Stimulated activated CD8-positive, alpha-beta memory T cell treated with anti-CD3 and anti-CD28 coated beads, Interleukin-7, amount 100 ng/mL, for 48 hours (primary cell): ENCODE results near the gene HNRNPR.
"Not testable (repeated sequence)": the region's sequence is repeated elsewhere in the genome, so short reads cannot be mapped to it uniquely, and the experiment has no call there.

Experiments
- DNase-seq, 2 donors: peaks; one replicate each; pipeline ENCODE4 v3.0.0-alpha.2; 2020; ENCODE audit warnings: low read depth in 1 of 2; ENCODE audit errors: extremely low read depth in 1 of 2

HNRNPR gene

DNA sequence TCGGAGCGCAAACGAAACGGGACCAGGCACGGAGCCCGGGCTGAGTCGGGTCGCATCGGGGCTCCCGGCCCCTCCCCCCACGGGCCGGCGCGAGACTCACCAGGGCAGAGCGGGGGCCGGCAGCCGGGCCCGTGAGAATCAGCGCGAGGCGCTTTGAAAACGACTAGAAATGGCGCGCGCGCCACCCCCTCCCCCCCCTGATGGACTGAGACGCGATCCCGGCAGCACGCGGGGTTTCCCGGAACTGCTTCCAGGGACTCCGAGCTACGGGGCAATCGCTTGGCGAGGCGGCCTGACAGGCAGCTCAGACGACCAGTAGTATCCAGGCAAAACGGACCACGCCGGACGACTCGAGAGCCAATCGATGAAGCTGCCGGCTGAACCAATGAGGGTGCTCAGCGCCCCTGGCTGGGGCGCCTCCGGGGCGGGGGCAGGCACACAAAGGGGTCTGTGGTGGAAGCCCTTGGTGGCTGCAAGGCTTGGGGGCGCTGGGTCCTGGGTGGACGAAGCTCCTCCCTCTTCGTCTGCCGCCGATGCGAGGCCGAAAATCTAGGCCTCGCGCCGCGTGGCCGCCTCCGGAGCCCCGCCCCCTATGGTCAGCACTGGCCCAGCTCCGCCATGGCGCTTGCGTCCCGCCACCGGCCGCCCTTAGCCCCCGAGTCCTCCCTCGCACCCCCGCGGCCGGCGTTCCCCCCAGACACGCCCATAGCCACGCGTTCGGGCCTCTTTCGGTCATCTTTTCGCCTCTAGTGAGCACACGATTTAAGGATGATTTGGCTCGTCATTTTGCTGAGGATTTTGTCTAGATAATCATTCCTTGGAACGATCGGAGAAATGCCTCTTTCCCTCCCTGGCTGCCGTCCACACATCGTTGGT lies at the start of gene HNRNPR:
HNRNPR (minus strand) TSS at position 174 of the 876 bp plus-strand sequence. CDS start 3,276 bp downstream, outside the sequence.
- peak; percentile 99 for DNase-seq

DNA sequence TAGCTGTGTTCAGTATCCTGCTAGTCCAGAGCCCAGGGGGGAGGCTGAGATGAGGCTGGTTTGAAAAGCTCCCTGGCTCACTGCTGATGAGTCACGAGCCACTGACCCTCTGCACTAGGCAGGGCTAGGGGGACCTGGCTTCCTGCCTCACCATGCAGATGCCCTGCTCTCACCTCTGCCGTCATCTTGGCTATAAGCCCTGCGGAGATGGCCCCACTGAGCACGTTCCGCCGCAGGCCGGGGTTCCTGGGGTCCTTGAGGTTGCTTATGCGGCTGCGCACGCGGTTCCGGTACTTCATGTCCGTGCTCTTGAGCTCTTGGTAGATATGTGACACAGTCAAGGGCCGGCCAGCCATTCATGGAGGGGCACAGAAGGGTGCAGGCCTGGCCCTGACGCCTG lies 49.6 kb upstream of the HNRNPR start:
- DNase-seq: no peak

DNA sequence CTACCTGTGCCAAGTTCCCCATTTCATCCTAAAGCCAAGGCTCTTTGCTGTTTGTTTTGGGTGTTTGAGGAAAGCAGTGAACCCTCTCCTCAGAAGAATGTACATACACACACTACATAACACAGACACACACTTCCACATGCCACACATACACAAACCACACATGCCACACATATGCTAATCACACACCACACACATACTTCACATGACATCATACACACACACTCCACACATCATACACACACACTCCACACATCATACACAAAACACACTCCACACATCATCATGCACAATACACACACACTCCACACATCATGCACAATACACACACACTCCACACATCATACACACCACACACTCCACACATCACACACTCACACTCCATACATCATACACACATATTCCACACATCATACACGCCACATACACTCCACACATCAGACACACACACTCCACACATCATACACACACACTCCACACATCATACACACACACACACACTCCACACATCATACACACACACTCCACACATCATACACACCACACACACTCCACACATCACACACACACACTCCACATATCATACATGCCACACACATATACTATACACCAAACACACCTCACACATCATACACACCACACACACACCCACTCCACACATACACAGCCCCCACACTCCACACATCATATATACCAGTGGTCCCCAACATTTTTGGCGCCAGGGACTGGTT lies 48.2 kb upstream of the HNRNPR start:
- DNase-seq: no peak

DNA sequence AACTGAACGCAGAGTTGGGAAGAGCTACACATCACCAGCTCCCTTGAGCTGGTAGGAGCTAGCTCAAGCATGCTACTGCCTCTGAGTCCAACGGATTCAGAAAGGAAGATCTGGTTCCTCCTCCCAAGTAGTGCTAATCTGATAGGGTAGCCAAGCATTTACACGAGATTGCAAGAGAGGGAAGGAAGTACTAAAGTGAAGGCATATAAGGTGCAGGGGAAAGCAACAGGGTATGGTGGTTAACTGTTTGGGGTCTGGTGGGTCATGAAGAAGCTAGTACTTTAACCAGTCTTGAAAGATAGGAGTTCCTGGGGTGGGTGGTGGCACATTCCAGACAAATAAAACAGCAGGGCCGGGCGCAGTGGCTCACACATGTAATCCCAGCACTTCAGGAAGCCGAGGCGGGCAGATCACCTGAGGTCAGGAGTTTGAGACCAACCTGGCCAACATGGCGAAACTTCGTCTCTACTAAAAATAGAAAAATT lies 45.8 kb upstream of the HNRNPR start:
- DNase-seq: no peak

DNA sequence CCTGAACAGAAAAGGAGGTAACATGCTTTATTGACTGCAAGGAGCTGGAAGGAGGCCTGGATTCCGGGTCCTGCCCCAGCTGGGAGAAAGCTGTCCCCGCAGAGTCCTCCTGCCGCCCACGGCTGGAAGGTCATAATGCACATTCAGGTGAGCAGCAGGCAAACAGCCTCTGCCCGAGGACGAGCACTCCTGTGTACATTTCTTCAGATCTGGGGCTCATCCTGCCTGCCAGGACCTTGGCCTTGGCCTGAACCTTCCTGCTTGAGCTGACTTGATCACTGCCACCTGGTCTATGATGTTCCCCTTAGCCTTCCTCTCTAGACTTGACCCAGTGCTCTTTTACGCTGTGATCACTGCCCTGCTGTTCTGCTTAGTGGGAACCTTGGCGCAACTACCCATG lies 43.4 kb upstream of the HNRNPR start:
- DNase-seq: no peak

DNA sequence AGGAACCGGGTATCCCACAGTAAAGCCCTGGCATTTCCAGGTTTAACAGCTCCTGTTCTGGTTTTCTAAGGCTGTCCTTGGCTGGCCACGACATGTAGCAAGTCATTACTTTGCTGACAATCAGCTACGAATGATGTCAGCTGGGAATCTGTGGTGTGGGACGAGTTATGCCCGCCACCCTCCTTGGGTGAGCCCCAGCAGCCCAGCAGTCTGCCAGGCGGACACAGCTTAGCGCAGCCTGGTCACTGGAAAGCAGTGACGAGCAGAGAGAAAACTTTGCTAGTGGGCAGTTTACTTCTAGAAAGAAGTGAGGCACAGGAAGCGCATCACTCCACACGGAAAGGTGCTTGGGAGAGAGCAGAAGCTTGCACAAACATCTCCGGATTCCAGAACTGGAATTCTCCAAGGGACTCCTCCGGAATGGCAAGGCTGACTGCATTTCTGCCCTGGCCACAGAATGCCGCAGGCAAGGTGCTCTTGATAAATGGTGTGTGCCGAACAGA lies 41.1 kb upstream of the HNRNPR start:
- DNase-seq: no peak

DNA sequence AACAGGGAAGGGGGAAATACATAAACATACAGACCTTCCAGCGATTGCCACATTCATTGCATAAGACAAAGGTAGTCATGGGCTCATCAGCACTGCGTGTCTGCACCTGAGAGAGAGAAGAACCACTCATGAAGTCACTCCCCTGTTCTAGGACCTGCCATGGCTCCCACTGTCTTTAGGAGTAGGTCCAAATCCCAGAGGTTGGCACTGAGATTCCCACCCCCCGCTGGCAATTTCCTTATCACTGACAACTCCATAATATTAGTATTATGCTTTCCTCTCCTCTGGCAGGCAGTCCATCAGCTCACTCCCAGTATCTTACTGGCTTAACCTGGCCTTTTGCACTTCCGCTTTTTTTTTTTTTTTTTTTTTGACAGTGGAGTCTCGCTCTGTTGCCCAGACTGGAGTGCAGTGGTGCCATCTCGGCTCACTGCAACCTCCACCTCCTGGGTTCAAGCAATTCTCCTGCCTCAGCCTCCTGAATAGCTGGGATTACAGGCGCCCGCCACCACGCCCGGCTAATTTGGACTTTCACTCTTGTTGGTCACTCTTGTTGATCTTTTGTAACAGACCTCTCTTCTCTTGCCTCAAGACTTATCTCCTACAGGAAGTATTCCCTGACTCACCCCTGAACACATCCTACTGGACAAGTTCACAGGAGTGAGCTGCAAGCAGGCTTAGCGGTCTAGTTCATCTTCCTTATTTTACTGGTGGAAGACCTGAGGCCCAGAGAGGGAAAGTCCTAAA lies 40.4 kb upstream of the HNRNPR start:
- DNase-seq: no peak

DNA sequence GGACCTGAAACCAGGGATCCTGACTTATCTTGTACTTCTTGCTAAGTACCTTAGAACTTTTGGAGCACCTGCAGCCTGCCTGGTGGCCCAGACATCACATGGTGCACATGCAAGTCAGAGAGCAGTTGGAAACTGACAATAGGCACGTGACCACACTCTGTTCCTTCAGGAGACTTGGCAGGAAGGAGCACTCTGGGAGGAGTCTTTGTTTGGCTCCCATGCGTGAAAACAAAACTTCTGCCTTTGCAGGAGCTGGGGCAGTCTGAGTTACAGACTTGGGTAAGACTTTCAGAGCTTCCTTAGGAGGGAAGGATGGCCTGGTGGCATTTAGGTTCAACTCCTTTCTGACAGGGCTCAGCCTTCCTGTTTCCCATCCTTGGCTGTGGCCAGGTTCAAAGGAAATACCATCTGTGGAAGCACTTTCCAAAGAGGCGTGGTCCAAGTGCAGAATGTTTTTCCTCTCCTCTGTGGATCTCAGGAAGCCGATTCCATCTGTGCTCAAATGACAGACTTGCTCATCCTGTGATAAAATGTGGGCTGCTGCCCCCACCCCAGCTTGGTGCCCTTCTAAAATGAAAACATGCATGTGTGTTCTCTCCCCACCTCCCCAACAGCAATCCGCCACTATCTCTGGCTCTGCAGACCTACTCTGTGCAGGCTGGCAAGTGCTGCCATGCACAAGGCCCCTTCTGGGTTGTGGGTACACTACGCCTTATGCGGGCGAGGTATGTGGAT lies 39.7 kb upstream of the HNRNPR start:
- DNase-seq: no peak

DNA sequence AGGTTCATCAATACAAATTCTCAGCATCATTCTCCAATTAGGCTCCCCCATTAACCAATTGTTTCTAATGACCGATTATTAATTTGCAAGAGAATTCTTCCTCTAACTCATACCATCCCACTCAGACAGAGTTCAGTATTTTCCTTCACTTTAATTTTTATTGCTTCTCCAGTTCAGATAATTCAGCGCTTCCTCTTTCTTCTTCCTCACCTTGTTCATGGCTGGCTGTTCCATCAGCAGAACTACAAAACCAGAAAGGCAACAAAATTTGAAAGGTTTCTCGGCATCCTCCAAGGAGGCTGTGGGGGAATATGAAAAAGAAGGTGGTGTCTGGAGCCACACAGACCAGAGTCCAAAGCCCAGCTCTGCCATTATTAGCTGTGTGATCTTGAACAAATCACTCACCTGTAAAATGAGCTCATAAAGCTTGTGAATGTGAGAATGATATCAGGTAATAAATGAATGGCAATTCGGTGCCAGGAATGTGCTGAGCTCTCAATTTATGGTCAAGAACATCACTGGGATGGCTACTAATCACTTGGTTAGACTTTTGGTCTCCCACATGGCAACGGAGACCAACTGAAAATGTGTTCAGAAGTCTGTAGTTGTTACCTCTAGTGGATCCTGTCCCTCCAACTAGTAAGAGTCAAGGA lies 37.3 kb upstream of the HNRNPR start:
- no peak for DNase-seq

DNA sequence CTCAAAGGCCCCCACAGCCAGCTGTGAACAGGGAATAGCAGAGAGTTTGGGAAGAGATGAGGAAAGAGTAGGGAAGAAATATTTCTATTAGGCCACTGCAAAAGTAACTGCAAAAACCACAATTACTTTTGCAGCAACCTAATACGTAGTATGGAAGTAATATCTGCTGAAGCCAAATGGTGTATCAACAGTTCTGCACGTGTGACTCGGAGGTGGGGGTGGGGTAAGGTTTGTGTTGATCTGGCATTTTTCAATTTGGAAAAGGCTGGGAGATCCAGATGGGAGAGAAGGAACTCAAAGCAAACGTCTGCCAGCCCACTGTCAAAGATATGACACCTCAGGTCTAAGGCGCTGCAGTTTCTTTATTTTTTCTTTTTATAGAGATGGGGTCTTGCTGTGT lies 36.6 kb upstream of the HNRNPR start:
- DNase-seq: no peak

DNA sequence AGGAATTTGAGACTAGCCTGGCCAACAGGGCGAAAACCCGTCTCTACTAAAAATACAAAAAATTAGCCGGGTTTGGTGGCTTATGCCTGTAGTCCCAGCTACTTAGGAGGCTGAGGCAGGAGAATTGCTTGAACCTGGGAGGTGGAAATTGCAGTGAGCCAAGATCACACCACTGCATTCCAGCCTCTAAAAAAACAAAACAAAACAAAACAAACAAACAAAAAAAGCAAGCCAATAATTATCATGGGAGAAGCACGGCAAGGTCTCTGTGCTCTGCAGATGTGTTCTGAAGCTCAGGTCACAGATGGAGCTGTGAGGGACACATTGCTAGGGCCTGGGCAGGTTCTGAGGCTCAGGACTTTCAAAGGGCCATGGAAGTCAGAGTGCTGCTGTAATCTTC lies 36.2 kb upstream of the HNRNPR start:
- DNase-seq: not testable (repeated sequence)

DNA sequence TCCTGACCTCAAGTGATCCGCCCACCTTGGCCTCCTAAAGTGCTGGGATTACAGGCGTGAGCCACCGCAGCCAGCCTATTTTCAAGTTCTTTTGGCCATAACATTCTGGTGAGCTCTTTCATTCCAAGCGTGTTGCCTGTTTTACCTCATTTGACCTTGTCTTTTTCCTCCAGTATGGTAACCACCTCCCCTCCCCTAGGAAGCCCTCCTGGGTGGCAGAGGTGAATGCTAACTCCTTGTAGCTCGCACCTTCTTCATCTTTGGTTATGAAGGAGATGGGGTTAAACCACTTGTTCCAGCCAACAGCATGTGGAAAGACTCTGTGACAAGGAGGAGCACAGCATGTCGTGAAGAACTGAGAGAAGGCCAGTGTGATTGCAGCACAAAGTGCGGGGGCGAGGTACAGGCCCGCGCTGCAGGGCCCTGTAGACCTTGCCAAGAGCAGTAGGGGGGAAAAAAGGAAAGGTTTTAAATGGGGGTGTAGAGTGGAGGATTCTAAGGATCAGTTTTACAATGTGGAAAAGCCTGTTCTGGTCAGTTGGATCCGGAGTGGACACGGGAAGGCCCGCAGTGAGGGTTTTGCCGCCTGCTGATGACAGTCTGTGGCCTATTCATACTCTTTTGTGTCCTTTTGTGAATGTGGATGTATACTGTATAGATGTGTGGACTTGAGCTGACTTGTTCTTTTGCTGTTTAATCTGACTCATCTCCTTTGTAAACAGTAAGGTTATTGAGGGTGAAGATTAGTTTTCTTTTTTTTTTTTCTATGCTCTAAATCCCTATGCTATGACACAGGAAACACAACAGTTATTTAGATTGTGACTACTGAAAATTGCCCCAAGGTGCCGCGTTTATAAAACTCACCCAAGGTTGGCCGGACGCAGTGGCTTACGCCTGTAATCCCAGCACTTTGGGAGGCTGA lies 33.1 kb upstream of the HNRNPR start:
- no peak for DNase-seq

DNA sequence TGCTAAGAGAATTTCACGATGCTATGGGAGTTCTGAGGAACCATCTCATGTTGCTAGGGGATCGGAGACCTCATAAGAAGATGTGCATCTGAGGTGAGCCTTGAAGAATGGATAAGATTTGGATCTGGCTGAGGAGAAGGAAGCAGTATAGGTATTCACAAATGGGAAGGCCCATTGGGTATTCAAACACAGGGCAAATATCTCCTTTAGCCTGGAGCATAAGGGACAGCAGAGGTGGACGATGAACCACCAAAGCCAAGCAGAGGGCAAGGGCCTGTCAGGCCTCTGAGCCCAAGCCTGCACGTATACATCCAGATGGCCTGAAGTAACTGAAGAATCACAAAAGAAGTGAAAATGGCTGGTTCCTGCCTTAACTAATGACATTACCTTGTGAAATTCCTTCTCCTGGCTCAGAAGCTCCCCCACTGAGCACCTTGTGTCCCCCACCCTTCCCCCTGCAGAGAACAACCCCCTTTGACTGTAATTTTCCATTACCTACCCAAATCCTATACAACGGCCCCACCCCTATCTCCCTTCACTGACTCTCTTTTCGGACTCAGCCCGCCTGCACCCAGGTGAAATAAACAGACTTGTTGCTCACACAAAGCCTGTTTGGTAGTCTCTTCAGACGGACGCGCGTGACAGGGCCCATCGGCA lies 30.1 kb upstream of the HNRNPR start:
- DNase-seq: not testable (repeated sequence)

DNA sequence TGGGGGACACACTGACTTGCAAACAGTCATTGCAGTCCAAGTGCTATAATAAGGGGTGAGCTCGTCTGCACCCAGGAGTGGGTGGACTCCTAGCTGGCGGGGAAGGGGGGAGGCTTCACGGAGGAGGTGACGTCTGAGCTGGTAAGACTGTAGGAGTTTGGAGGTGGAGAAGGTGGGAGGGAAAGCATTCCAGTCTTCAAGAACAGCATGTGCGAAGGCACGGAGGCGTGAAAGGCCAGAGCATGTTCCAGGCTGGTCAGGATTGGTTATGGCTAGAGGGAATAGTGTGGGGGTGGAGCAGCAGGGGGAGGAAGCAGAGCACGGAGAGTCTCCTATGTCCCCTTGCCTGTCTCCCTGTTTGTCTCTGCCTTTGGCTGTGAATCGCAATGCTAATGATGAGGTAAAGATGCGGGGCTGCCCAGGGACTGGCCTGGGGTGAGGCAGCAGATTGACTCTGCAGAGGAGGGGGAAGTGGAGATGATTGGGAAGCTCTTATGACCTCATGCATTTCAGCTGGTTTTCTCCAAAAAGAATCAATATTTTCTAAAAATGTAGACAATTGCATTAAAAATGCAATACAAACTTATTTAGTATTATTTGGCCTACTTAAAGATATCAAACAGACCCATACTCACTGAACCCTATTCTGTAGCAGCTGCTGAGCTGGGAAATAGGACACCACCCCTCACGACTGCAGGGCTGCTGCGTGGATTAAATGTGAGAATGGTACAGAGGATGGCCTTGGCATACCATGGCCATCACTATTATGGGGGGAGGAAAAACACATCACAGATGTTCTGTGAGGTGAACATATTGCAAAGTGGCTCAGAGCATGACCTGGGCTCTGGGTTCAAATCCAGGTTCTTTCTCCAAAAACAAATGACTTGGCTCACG lies 28.1 kb upstream of the HNRNPR start:
- no peak for DNase-seq

DNA sequence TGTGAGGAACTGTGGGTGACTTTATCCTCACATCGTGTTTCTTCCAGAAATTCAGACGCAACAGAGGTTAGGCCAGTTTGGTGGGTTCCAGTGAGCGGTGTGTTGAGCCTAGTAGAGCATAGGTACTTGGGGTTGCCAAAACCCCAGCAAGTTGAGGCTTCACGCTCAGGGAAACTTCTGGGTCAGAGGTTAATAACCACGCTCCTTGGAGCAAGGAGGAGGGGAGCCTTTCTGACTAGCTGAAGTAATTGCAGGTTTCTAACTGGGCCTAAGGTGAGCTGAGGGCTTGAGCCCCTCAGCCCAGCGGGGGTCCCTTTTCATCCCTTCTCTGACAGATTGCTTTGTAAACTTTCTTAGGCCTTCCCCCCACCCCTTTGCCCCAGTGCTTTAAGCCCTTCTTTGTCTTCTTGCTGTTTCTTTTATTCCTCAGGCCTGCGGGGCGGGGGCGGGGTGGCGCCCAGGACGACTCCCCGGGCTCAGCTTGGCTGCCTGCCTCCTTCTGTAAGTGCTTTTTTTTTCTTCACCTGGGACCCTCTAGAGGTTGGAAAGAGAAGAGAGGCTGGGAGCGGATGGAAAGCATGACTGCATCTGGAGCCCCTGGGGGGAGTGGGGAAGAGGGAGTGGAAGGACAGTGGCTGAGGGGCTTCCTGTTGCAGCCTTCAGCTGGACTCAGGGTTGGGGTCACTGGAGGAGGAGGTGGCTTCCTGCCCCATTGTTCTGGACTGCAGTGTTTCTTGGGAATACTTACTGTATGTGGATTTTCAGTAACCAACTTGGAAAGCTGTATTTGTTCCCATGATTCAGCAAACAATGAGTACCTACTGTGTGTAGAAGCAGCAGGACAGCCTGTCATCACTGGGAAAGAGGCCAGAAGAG lies 26.9 kb upstream of the HNRNPR start:
- DNase-seq: no peak

DNA sequence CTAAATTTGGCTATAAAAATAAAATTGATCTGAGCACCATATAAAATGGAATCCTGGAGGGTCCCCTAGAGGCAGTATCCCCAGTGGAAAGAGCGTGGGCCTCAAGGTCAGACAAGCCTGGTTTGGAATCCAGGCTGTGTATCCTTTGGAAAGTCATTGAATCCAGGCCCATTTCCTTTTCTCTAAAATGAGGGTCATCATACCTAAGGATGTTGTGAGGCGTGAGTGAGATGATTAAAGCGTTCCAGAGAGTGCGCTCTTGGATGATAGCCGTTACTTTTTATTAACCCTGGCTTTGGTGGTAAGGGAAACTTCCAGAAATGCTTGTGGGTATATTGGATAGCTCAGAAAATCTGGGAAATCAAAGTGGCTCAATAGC lies 26.2 kb upstream of the HNRNPR start:
- no peak for DNase-seq
